Uterus (tissue), 2 donors: ENCODE measurements around the gene IFT25.

Experiments used
- CTCF ChIP-seq, 4 experiments: fragments of 200-600 bp in 2 of 4; fragments of 450-650 bp in 2 of 4; sonication (generic) in 2 of 4; IDR thresholded peaks; one replicate each; pipeline ENCODE4 v1.5.1; 2016 to 2019; ENCODE audit warnings: antibody characterized with exemption in 4 of 4, mild to moderate bottlenecking in 2 of 4, moderate library complexity in 1 of 4
- POLR2A ChIP-seq, 2 donors: fragments of 450-650 bp; IDR thresholded peaks; one replicate each; pipeline ENCODE4 v1.6.1; 2016; ENCODE audit warnings: antibody characterized with exemption in 2 of 2, mild to moderate bottlenecking in 1 of 2, moderate library complexity in 1 of 2

- TF ChIP-seq CTCF (IDR thresholded peaks at IDR 0.05) (no peak), POLR2A (IDR thresholded peaks at IDR 0.05) (no peak)
These were observed 45.8 kb downstream of the IFT25 start for GRCh38 chr1:53899708-53900107.
